Ishikawa (cell line): Measurements from ENCODE around the gene B4GALT2.

Experiments used
- CEBPB ChIP-seq: IDR thresholded peaks from 2 replicates; pipeline ENCODE4 v1.6.1; 2012
- CREB1 ChIP-seq: IDR thresholded peaks from 2 replicates; pipeline ENCODE4 v1.6.1; 2012; ENCODE audit warnings: low read depth
- EGR1 ChIP-seq: IDR thresholded peaks from 2 replicates; pipeline ENCODE4 v1.6.1; 2012
- EP300 ChIP-seq: IDR thresholded peaks from 2 replicates; pipeline ENCODE4 v1.6.1; 2012; ENCODE audit warnings: borderline replicate concordance
- FOXM1 ChIP-seq: IDR thresholded peaks from 2 replicates; pipeline ENCODE4 v1.6.1; 2012; ENCODE audit warnings: low read depth, borderline replicate concordance
- MAX ChIP-seq: IDR thresholded peaks from 2 replicates; pipeline ENCODE4 v1.6.1; 2012
- NFIC ChIP-seq: IDR thresholded peaks from 2 replicates; pipeline ENCODE4 v1.6.1; 2012
- RAD21 ChIP-seq: IDR thresholded peaks from 2 replicates; pipeline ENCODE4 v1.6.1; 2012; ENCODE audit warnings: low read depth
- REST ChIP-seq: IDR thresholded peaks from 2 replicates; pipeline ENCODE4 v1.6.1; 2012; ENCODE audit warnings: low read depth, mild to moderate bottlenecking
- TAF1 ChIP-seq: IDR thresholded peaks from 2 replicates; pipeline ENCODE4 v1.6.1; 2012; ENCODE audit warnings: low read depth, mild to moderate bottlenecking
- TCF12 ChIP-seq: IDR thresholded peaks from 2 replicates; pipeline ENCODE4 v1.6.1; 2012; ENCODE audit warnings: low read depth
- TEAD4 ChIP-seq: IDR thresholded peaks from 2 replicates; pipeline ENCODE4 v1.6.1; 2012
- USF1 ChIP-seq: IDR thresholded peaks from 2 replicates; pipeline ENCODE4 v1.6.1; 2012
- YY1 ChIP-seq: IDR thresholded peaks from 2 replicates; pipeline ENCODE4 v1.6.1; 2012; ENCODE audit warnings: low read depth
- ZBTB7A ChIP-seq: IDR thresholded peaks from 2 replicates; pipeline ENCODE4 v1.6.1; 2012; ENCODE audit warnings: low read depth

B4GALT2 gene

GRCh38 chr1:43975249-43975961 is 3.6 kb upstream of the B4GALT2 start:
- TF ChIP-seq NFIC = no peak
- TF ChIP-seq CEBPB = no peak
- TF ChIP-seq RAD21 = no peak
- TF ChIP-seq USF1 = no peak
- TF ChIP-seq EGR1 = no peak
- TF ChIP-seq TEAD4 = no peak
- TF ChIP-seq ZBTB7A = no peak
- no peak for TF ChIP-seq EP300
- no peak; the same call in 1 of the 2 replicates for TF ChIP-seq TAF1
- TF ChIP-seq REST = no peak
- TF ChIP-seq YY1 = no peak
- no peak for TF ChIP-seq CREB1

GRCh38 chr1:43976045-43976444 is 3.0 kb upstream of the B4GALT2 start:
- TF ChIP-seq ZBTB7A (no peak), TEAD4 (no peak), RAD21 (no peak), FOXM1 (no peak), CREB1 (no peak), REST (no peak), TCF12 (no peak), EGR1 (no peak), EP300 (no peak), YY1 (no peak), USF1 (no peak)

GRCh38 chr1:43976890-43977289 is 2.1 kb upstream of the B4GALT2 start:
- no peak for TF ChIP-seq ZBTB7A
- TF ChIP-seq TAF1 = no peak
- no peak for TF ChIP-seq FOXM1
- TF ChIP-seq USF1 = no peak
- no peak for TF ChIP-seq RAD21
- no peak for TF ChIP-seq YY1
- no peak for TF ChIP-seq TCF12
- TF ChIP-seq EGR1 = no peak
- TF ChIP-seq NFIC = no peak
- no peak for TF ChIP-seq TEAD4
- TF ChIP-seq REST = no peak
- TF ChIP-seq MAX = no peak
- no peak for TF ChIP-seq CEBPB
- no peak for TF ChIP-seq EP300
- no peak for TF ChIP-seq CREB1
